ENCODE data around the gene TOP3B.

DNA sequence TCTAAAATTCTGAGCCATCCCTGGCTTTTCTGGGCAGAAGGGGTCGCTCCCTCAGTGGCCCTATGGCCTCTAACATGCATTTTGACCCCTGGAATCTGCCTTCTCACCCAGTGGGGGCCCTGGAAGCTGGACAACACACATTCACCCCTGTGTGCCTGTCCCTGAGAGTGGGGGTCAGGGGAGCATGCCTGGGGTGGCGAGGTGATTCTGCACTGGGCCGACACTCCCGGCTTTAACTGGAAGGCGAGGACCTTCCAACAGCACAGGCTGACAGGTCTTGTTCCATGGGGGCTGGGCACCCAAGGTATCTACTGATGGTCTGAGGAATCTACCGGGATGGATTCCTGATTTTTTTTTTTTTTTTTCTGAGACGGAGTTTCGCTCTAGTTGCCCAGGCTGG, 40.7 kb downstream of the TOP3B start:
- TF ChIP-seq, protein P1, sequence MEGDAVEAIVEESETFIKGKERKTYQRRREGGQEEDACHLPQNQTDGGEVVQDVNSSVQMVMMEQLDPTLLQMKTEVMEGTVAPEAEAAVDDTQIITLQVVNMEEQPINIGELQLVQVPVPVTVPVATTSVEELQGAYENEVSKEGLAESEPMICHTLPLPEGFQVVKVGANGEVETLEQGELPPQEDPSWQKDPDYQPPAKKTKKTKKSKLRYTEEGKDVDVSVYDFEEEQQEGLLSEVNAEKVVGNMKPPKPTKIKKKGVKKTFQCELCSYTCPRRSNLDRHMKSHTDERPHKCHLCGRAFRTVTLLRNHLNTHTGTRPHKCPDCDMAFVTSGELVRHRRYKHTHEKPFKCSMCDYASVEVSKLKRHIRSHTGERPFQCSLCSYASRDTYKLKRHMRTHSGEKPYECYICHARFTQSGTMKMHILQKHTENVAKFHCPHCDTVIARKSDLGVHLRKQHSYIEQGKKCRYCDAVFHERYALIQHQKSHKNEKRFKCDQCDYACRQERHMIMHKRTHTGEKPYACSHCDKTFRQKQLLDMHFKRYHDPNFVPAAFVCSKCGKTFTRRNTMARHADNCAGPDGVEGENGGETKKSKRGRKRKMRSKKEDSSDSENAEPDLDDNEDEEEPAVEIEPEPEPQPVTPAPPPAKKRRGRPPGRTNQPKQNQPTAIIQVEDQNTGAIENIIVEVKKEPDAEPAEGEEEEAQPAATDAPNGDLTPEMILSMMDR (conservative IDR thresholded peaks at IDR 0.05), result no peak
- TF ChIP-seq EZH2 (IDR thresholded peaks at IDR 0.05; ENCODE audit: low read depth), result no peak

All from PC-9 (cell line).